ENCODE data around the gene AKAP6.

AKAP6 gene

DNA sequence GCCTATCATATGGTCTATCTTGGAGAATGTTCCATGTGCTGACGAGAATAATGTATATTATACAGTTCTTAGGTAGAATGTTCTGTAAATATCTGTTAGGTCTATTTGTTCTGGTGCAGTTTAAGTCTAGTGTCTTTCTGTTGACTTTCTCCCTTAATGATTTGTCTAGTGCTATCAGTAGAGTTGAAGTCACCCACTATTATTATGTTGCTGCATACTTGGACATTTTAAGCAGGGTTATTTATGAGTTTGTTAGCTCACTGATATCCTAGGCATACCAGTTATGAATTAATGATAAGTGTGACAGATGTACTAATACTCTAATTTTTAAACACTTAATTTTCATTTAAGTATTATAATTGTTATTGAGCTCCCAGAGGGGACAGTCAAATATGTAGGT lies 292.5 kb downstream of the AKAP6 start:
- peaks cover 2% of the 10 kb centered on the region for H3K9me3 Mint-ChIP-seq
- H3K27me3 Mint-ChIP-seq, result no peaks in the 10 kb centered on the region
- no peak for DNase-seq
- peaks cover 3% of the 10 kb centered on the region for H3K4me1 Mint-ChIP-seq
- H3K36me3 Mint-ChIP-seq, result no peaks in the 10 kb centered on the region
- CTCF ChIA-PET, result no interaction called here
- no peak overlapping the region for H3K27ac Mint-ChIP-seq
- no peak overlapping the region for H3K4me3 Mint-ChIP-seq

DNA sequence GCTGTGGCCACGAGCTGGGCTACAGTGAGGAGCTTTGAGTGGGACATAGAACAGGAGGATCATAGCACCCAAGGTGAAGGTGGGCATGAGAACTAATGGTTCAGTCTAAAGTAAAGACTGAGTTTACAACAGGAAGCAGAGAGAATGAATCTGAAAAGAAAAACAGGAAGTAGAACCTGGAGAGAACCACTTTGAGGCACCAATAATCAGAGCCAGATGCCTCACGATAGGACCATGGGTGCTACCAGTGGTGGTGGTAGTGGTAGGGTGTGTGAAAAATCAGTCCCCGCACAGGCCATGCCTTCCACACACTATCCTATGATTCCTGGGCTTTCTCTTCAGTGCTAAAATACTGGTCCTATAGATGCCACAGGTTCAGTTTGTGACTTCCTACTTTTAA lies 293.6 kb downstream of the AKAP6 start:
- no peak overlapping the region for H3K4me3 Mint-ChIP-seq
- H3K27me3 Mint-ChIP-seq, result no peaks in the 10 kb centered on the region
- H3K4me1 Mint-ChIP-seq, result peaks cover 8% of the 10 kb centered on the region
- H3K36me3 Mint-ChIP-seq, result no peaks in the 10 kb centered on the region
- no peaks in the 10 kb centered on the region for H3K9me3 Mint-ChIP-seq
- no peak overlapping the region for H3K27ac Mint-ChIP-seq
- no peak for DNase-seq
- CTCF ChIA-PET, result no interaction called here

DNA sequence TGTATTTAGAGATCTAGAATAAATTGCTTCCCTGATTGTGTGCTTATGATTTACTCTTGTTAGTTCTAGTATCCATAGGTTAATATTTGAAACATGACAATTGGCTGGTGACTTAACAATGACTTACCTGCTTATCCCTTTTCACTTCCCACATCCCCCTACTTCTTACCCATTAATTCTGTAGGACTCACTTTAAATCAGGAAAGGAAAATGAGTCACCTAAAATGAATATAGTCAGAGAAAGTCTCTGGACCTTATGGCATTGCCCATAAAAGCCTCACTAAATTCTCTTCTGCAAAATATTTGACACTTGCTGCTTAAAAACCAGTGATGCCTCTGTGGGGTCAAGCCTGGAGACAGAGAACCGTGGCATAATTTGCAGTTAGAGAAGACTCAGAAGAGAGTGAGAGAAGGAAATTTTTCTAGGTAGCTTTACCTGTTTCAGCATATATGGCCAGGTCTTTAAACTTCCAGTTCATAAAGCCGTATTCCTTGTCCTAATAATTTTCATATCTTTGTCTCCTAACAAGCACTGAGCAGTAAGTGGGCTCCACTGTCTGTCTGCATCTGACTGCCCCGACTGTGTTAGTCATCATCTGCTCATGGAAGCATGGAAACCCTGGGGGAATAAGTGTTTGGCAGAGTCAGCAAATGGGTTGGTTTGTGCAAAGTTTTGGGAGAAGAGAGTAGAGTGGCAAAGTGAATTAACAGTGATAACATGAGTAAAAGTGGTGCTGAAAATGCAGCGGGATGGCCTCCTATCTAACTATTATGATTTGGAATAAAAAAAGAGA lies 294.4 kb downstream of the AKAP6 start:
- Mint-ChIP-seq H3K4me3 (no peak overlapping the region), H3K4me1 (peaks cover 11% of the 10 kb centered on the region), H3K36me3 (no peaks in the 10 kb centered on the region), H3K27ac (no peak overlapping the region), H3K9me3 (no peaks in the 10 kb centered on the region), H3K27me3 (no peaks in the 10 kb centered on the region)
- DNase-seq, result no peak
- CTCF ChIA-PET, result no interaction called here

DNA sequence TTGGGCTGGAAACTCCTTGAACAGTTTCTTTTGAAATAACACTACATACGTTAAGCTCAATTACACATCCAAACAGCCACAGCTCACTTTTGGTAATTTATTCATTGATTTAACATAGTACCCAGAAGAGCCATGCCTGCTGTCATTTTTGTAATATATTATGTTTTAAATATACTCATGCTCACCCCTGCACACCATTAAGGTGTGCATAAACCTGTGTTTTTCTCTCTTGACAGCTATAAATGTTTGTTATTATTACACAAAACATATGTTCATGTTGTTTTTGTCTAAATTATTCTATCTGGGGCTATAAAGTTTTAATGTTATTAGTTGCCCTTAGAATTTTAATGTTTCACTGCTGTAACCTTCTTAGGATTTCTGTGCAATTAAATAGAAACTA lies 296.1 kb downstream of the AKAP6 start:
- DNase-seq, result no peak
- CTCF ChIA-PET, result no interaction called here
- no peak overlapping the region for H3K4me3 Mint-ChIP-seq

DNA sequence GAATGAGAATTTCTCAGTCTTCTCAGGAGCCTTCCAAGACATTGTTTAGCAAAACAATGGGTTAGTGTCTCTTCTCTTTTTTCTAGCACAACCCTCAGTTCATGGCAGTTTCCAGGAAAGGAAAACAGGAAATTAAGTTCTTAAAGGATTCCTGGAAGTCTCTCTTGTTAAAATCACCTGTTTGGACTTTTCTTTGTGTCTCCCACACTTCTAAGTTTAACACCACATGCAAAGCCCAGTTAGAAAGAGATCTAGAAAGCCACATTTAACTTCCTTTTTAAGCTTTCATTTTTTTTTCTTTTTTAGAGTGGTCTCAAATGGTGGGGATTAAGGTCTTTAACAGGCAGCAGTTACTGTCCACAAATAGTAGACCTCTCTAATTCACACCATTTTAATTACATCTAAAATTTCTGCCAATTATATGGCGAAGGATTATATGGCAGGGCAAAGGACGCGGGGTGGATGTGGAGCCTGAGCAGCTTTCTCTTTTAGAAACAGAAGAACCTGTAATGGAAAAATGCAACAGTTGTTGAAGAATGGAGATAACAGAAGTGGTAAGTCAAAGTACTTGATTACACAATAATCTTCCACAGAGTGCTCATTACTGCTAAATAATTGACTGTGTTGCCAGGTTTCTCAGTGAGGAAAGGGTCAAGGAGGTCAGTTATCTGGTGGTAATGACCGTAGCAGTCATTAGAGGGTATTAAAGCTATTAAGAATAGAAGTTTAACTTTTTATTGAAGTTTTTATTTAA lies 298.6 kb downstream of the AKAP6 start:
- Mint-ChIP-seq H3K36me3 (no peaks in the 10 kb centered on the region), H3K27me3 (no peaks in the 10 kb centered on the region), H3K4me1 (peaks cover 8% of the 10 kb centered on the region), H3K9me3 (no peaks in the 10 kb centered on the region), H3K27ac (no peak overlapping the region), H3K4me3 (no peak overlapping the region)
- CTCF ChIA-PET, result no interaction called here
- DNase-seq, result no peak

More for the DNA sequence above, 296.1 kb downstream of the AKAP6 start:
- H3K4me1 Mint-ChIP-seq, result peaks cover 11% of the 10 kb centered on the region
- no peaks in the 10 kb centered on the region for H3K36me3 Mint-ChIP-seq
- no peaks in the 10 kb centered on the region for H3K9me3 Mint-ChIP-seq
- H3K27ac Mint-ChIP-seq, result no peak overlapping the region
- no peaks in the 10 kb centered on the region for H3K27me3 Mint-ChIP-seq

DNA sequence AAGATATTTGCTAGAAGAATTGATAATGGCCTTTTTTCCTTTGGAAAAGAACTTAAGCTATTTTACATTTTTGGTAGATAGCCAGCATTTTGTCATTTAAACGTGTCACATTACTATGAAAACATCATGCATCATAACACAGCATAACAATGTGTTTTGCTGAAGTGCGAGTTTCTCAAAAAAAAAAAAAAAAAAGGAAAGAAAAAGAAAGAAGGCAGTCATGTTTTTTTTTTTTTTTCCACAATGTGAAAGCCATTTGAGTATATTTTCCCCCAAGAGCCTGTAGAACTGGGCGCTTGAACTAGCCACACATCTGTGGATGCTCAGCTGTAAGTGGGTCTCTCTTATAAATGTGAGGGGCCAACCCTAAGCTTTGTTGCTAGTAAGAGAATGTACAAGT lies 300.1 kb downstream of the AKAP6 start:
- H3K27ac Mint-ChIP-seq, result no peak overlapping the region
- H3K9me3 Mint-ChIP-seq, result no peaks in the 10 kb centered on the region
- CTCF ChIA-PET, result no interaction called here
- H3K4me3 Mint-ChIP-seq, result no peak overlapping the region
- no peaks in the 10 kb centered on the region for H3K36me3 Mint-ChIP-seq
- peaks cover 8% of the 10 kb centered on the region for H3K4me1 Mint-ChIP-seq
- DNase-seq, result no peak
- no peaks in the 10 kb centered on the region for H3K27me3 Mint-ChIP-seq

DNA sequence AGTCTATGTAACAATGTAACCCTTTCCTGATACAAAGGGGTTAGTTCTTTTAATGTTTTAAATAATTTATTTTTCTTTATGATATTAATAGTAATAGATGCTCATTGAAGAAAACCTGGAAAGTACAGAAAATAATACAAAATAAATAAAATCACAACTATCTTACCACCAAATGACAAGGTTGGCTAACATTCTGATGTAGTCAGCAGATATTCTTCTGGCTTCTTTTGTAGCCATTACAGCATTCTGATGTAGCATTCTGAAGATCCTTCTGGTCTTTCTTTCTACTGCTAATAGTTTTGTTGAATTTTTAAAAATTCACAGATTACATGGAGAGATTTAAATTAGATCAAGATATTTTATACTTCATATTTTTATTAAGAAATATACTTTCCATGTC lies 301.6 kb downstream of the AKAP6 start:
- no peak for DNase-seq
- no peaks in the 10 kb centered on the region for H3K36me3 Mint-ChIP-seq
- CTCF ChIA-PET, result no interaction called here
- H3K9me3 Mint-ChIP-seq, result no peaks in the 10 kb centered on the region
- no peak overlapping the region for H3K27ac Mint-ChIP-seq
- no peak overlapping the region for H3K4me3 Mint-ChIP-seq
- no peaks in the 10 kb centered on the region for H3K27me3 Mint-ChIP-seq
- H3K4me1 Mint-ChIP-seq, result peaks cover 11% of the 10 kb centered on the region

DNA sequence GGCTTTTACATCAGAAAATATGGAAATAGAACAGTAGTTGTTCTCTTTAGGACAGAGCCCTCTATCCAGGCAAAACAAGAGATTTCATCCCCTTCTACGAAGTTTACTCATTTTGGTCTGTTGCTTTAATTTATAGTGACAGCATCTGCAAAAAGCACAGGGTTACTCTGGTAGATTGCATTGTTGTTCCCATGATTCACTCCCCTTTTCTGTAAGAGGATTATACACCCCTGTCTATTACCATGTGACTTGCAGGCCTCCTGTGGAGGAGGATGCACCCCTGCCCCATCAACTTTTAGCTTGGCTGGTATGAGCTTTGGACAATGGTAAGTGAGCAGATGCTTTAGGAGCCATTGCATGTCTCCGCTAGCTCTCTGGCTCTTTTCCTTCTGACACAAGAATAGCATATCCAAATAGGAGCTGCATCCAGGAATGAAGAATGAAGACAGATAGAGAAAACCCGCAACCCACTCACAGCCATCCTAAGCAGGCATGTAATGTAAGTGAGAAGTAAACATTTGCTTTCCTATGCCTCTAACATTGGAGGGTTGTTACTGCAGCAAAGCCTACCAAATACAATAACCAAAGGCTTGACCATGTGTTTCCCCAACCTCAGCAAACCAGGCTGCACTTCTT lies 304.2 kb downstream of the AKAP6 start:
- no peaks in the 10 kb centered on the region for H3K36me3 Mint-ChIP-seq
- CTCF ChIA-PET, result no interaction called here

DNA sequence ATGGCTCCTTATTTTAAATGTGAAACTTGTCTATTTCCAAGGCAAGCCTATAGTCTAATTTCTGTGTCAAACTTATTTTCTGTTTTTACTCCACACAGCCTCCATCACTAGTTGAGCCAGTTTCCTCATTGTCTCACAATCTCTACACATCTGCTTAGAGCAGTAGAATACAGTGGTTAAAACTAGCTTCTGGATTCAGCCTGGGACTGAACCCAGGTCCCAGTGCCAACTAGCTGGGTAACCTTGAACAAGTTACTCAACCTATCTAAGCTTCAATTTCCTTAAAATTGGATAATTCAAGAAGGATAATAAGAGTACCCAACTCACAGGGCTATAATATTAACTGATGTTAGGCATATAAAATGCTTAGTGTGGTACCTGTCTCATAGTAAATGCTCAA lies 304.8 kb downstream of the AKAP6 start:
- H3K9me3 Mint-ChIP-seq, result no peaks in the 10 kb centered on the region
- no peaks in the 10 kb centered on the region for H3K27me3 Mint-ChIP-seq
- H3K4me3 Mint-ChIP-seq, result no peak overlapping the region
- no peaks in the 10 kb centered on the region for H3K36me3 Mint-ChIP-seq
- H3K4me1 Mint-ChIP-seq, result peaks cover 3% of the 10 kb centered on the region
- CTCF ChIA-PET, result no interaction called here
- H3K27ac Mint-ChIP-seq, result no peak overlapping the region
- no peak for DNase-seq

More for the DNA sequence above, 304.2 kb downstream of the AKAP6 start:
- Mint-ChIP-seq H3K27ac (no peak overlapping the region), H3K4me1 (peaks cover 3% of the 10 kb centered on the region), H3K4me3 (no peak overlapping the region), H3K27me3 (no peaks in the 10 kb centered on the region), H3K9me3 (no peaks in the 10 kb centered on the region)
- no peak for DNase-seq

DNA sequence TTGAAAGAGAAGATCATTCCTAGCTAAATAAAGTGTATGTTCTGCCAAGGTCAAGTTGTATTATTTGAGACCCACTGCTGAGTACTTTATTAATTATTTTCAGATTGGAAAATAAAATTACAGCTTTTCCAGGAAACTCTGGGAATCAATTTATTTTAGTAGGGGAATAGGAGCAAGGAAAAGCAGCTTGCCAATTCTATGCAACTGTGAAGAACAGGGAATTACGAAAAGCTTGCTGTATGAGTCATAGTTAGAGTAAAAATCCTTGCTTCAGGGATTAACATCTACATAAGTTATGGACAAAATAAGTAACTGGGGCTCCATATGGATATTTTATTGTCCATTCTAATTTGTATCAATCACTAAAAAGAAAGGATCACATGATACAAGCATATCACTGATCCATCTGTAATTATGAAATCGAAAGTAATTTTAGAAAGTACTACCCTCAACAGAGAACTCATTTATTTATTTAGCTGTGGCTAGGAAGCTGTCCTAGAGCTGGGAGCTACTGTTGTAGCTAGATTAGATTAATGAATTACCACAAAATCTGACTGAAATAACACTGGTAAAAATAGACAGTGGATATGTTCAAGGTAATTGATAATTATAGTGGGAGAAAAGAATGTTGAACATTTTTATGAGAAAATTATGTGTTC lies 306.1 kb downstream of the AKAP6 start:
- Mint-ChIP-seq H3K36me3 (no peaks in the 10 kb centered on the region), H3K4me1 (peaks cover 3% of the 10 kb centered on the region), H3K4me3 (no peak overlapping the region), H3K27me3 (no peaks in the 10 kb centered on the region), H3K9me3 (no peaks in the 10 kb centered on the region), H3K27ac (no peak overlapping the region)
- DNase-seq, result no peak
- CTCF ChIA-PET, result interaction anchor here (0.6 kb wide), 1 partner anchor 21 kb away, joined by 3 read pairs; no protein-coding TSS in a partner anchor

DNA sequence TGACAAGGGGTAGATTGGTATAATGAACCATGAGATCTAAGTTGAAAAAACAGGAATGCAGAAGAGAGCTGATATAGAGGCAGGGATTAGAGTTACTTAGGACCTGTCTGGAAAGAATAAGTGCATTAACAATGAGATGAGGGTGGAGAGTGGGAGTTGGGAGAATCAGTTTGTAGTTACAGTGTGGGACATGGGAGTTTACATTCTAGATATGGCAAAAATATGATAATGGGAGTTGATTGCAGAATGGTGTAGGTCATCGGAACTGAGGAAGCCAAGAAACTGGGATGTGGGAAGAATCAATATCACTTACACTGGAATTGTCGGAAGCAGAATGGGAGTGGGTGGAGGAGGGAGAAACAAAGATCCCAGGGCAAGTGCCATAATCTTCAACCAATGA lies 308.5 kb downstream of the AKAP6 start:
- no peaks in the 10 kb centered on the region for H3K9me3 Mint-ChIP-seq
- CTCF ChIA-PET, result no interaction called here
- no peak for DNase-seq
- peaks cover 3% of the 10 kb centered on the region for H3K4me1 Mint-ChIP-seq
- no peak overlapping the region for H3K27ac Mint-ChIP-seq
- H3K36me3 Mint-ChIP-seq, result no peaks in the 10 kb centered on the region
- no peaks in the 10 kb centered on the region for H3K27me3 Mint-ChIP-seq
- H3K4me3 Mint-ChIP-seq, result no peak overlapping the region

DNA sequence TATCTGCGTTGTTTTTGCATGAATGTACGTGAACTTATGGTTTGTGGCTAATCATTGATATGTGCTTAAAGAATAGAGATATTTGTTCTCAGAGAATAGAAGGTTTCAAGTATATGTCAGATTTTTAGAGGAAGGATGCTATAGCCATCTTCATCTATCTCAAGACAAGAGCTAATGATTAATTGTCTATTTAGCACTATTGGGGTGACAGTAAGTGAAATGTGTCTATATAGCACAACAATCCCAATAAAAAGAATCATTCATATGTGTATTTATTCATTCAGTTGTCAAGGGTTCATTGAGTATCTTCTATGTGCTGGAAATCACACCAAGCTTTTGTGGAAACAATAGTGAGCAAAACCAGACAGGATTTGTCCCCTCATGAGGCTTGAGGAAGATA lies 310.1 kb downstream of the AKAP6 start:
- Mint-ChIP-seq H3K36me3 (no peaks in the 10 kb centered on the region), H3K9me3 (no peaks in the 10 kb centered on the region), H3K27ac (no peak overlapping the region), H3K27me3 (no peaks in the 10 kb centered on the region), H3K4me1 (peaks cover 3% of the 10 kb centered on the region), H3K4me3 (no peak overlapping the region)
- DNase-seq, result no peak
- CTCF ChIA-PET, result no interaction called here

DNA sequence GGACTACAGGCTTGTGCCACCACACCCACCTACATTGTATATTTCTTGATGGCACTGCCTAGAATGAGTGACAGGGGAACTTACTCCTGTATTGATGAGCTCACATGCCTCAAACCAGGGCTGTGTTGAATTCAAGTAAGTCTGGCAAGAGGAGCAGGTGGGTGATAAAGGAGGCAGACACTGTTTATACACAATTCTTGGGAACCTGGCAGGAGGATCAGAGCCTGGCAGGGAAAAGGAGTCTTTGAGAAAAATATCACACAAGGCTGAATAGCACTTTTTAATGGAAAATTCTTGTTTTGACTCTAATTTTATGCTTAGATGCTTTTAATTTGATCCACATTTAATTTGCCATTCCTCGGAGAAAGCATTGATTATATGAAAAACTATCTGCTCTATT lies 316.5 kb downstream of the AKAP6 start:
- Mint-ChIP-seq H3K9me3 (no peaks in the 10 kb centered on the region), H3K27me3 (no peaks in the 10 kb centered on the region), H3K36me3 (no peaks in the 10 kb centered on the region), H3K4me1 (no peaks in the 10 kb centered on the region), H3K4me3 (no peak overlapping the region), H3K27ac (no peak overlapping the region)
- CTCF ChIA-PET, result no interaction called here
- no peak for DNase-seq

DNA sequence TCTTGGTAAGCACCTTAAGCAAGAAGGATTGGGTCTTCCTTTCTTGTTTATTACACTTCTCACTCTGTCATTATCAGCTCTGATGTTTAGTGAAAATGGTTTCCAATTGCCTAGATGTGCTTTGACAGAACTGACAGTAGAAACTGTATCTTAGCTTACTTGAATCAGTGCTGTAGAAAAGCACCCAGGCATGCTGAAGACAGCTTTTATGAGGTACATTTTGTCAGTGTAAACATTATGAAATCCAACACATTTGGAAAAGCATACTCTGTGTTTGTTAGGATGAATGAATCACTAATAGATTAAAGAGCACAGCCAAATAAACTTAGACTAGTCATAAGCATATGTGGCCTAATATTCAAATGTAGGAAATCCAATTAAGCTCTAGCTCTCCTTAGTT lies 319.3 kb downstream of the AKAP6 start:
- no peak overlapping the region for H3K27ac Mint-ChIP-seq
- no peaks in the 10 kb centered on the region for H3K9me3 Mint-ChIP-seq
- H3K36me3 Mint-ChIP-seq, result no peaks in the 10 kb centered on the region
- no peak for DNase-seq
- H3K4me1 Mint-ChIP-seq, result no peaks in the 10 kb centered on the region
- no peak overlapping the region for H3K4me3 Mint-ChIP-seq
- no peaks in the 10 kb centered on the region for H3K27me3 Mint-ChIP-seq
- CTCF ChIA-PET, result no interaction called here

Measured in activated naive CD4-positive, alpha-beta T cell treated with anti-CD3 and anti-CD28 coated beads, Interleukin-2, amount 10 ng/mL, durations not matched to agents 7 days and 5 days (primary cell).